HG03066 (cell line): ENCODE measurements around the gene HEXD.

Experiments
- ATAC-seq: cut with Tn5 transposase; IDR thresholded peaks from one replicate; pipeline ENCODE4 v1.9.1; 2021; ENCODE audit warnings: low read depth; ENCODE audit not compliant: unreplicated experiment

The HEXD gene

DNA sequence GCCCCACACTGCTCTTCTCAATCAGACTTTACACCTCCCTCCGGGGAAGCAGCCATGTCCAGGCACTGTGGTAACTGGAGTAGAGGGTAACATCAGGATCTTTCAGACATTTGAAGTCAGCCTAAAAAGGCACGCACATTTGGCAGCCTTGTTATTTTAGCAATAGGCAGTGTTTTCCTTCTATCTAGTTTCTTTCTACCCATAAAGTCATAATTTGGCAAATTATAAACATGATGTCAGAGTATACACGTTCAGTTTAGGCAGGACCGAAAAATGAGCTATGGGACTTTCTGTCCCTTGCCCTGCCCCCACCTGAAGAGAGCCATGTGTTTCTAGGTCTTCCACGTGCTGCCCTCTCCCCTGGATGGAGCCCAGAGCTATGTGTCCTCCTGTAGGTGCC, 61.5 kb downstream of the HEXD start:
- no peak for ATAC-seq

GRCh38 chr17:82480318-82480717, 62.2 kb downstream of the HEXD start:
- no peak for ATAC-seq

DNA sequence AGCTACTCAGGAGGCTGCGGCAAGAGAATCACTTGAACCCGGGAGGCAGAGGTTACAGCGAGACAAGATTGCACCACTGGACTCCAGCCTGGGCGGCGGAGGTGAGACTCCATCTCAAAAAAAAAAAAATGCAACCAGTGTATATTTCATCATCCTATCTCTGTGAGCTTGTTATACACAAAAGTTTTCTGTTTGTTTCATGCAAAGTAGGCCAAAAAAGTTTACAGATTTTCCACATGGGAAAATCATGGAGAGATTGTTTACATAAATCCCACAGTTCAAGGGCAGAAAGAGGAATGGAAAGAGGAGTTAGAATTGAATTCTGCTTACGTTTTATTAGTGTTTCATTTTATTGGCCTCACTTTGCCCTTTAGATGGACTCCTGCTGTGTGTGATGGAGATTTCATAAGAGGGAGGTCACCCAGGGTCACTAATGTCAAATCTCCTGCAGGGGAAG, 65.1 kb downstream of the HEXD start:
- ATAC-seq: no peak

- no peak for ATAC-seq
These were observed 65.7 kb downstream of the HEXD start for GRCh38 chr17:82483836-82484235.

DNA sequence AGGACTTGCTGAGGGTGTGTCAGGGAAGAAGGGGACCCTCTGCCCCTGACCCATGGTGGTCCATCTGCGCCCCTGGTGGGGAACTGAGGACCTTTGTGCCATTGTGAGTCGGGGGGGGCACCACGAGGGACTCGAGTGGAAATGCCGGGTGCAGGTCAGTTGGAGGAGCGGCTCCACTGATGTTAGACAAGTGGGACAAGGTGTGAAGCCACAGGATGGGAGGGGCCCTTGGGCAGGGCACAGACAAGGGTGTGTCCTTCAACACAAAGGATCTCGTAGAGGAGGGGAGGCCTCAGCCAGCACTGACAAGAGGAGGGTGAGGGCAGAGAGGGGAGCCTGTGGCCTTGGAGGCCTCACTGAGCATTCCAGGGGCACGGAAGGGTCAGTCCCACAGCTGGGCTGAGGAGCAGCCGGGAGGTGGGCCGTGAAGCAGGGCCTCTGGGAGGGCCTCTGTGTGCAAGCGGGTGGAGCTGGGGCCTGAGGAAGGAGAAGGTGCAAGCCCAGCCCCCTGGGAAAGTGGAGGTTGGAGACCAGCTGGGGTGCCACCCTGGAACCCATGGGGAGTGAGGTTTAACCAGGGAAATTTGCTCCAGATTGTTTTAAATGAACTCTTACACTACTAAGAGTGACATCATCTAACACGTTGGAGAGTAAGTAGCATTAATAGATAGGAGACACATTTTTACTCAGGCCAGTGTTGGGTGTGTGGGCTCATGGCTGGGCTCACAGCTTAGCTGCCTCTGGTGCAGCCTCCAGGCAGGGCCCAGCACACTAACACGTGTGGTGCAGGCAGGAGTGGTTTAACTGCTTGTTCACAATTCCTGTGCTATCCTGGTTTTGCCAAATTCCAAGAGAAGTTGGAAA, 68.3 kb downstream of the HEXD start:
- ATAC-seq: no peak

DNA sequence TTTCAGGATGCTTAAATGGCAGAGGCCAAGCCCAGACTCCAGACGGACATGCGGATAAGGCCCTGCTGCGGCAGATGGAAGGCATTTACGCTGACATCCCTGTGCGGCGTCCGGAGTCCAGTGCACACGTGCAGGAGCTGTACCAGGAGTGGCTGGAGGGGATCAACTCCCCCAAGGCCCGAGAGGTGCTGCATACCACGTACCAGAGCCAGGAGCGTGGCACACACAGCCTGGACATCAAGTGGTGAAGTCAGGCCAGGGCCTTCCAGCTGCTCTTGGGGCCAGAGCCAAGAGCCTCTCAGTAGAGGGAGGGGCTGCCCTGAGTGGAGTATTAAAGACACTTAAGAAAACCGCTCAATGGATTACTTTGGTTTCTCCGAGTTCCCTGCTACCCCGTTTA, 69.8 kb downstream of the HEXD start:
- ATAC-seq: no peak

DNA sequence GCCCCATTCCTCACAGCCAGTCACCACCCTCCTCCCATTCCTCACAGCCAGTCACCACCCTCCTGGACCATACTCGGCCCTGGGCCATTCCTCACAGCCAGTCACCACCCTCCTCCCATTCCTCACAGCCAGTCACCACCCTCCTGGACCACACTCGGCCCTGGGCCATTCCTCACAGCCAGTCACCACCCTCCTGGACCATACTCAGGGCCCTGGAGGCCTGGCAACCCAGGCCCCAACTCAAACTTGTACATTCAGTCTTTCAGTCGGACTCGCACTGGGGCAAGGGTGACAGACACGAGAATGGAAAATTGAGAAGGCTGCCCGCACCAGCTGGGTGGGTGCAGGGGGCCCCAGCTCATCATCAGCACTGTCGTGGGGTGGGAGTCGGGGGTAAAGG, 71.0 kb downstream of the HEXD start:
- ATAC-seq: no peak

DNA sequence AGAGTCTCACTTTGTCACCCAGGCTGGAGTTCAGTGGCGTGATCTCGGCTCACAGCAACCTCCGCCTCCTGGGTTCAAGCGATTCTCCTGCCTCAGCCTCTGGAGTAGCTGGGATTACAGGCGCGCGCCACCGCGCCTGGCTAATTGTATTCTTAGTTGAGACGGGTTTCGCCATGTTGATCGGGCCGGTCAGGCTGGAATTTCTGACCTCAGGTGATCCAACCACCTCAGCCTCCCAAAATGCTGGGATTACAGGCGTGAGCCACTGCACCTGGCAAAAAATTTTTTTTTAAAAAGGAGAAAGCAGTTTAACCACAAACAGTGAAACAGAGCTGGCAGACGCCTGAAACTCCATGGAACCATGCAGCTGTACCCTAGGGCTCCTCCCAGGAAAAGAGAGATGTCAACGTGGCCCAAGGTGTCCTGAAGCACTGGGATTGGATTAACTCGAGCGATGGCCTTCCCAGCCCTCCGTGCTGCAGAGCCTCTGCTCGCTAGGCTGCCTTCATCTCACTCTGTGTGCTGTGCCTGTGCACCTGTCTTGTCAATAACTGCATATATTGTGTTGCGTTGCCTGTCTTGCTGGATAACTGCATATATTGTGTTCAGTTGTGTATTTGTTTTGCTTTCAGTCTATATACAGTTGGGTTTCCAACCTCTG, 71.8 kb downstream of the HEXD start:
- no peak for ATAC-seq

DNA sequence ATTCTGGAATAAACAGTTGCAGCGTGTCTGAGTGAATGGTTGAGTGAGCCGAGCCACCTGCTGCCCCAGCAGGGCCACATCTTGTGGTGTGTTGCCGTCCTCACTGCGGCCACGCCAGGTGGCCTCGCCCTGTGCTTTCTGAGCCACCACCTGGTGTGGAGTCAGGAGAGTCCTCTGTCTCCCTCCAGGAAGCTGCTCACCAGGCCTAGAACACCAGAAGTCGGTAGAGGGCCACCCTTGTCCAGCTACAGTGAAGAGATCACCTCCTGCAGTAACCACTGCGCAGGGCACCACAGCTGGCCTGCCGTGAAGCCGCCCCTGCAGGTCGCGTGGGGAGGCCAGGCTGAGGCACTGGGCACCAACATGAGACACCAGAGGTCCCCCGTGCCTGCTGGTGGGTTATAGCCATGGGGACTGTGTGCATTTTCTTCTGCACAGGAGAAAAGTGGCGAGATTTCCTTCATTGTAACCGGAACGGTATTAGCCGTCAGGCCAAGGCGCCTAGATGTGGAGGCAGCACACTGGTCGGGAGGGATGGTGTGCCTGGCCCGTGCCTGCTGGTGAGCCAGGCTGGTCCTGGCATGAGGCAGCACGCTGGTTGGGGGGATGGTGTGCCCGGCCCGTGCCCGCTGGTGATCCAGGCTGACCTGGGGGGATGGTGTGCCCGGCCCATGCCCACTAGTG, 72.5 kb downstream of the HEXD start:
- ATAC-seq: no peak

- ATAC-seq: no peak
These were observed 73.0 kb downstream of the HEXD start for GRCh38 chr17:82491196-82491530.

GRCh38 chr17:82491533-82491932, 73.4 kb downstream of the HEXD start:
- ATAC-seq: no peak
